Middle frontal gyrus (tissue), 1 donor: ENCODE data around the gene DNAJC17.

ENCODE experiments used
- DNase-seq: peaks from one replicate; pipeline ENCODE4 v3.0.0-alpha.2; 2015; ENCODE audit warnings: low spot score; ENCODE audit errors: extremely low spot score

The DNAJC17 gene

DNA sequence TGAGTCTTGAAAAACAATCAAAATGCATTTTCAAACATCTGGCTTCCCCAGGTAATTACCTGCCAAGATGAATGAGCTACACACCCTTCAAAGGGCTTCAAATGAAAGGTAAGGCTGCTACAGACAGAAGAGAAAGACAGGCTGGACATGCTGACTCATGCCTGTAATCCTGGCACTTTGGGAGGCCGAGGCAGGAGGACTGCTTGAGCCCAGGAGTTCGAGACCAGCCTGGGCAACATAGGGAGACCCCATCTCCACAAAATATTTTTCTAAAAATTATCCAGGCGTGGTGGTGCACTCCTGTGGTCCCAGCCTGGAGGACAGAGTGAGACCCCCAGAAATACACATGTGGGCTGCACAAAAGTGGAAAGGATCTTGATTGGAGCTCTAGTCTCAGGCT lies 14.9 kb downstream of the DNAJC17 start:
- DNase-seq, result no peak

DNA sequence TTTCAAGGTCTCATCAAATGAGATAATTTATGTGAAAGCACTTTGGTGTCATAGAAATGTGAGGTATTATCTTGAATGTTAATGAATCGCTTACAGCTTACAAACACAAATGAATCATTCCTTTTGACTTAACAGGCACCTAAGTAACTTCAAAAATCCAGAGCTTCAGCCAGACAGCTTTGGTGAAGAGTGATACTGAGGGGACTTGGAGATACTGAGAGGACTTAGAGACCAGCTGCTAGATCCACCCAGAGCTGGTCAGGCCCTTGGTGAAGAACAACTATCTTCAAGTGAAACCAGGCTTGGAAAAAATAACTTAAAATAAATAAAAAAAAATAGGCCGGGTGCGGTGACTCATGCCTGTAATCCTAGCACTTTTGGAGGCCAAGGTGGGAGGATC lies 16.6 kb downstream of the DNAJC17 start:
- no peak for DNase-seq

DNA sequence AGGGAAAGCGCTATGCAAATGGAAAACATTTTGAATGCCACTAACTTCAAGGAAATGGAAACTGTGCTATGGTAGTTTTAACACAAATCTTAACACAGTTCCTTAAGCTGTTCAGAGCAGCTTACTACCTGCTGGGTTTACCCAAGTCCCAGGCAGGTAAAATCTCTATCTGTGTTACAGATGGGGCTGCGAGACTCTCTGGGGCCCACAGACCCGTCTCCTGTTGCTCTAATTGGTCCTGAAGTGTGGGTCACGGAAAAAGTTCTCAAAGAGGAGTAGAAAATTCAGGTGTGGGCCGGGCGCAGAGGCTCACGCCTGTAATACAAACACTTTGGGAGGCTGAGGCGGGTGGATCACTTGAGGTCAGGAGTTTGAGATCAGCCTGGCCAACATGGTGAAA lies 17.3 kb downstream of the DNAJC17 start:
- no peak for DNase-seq

DNA sequence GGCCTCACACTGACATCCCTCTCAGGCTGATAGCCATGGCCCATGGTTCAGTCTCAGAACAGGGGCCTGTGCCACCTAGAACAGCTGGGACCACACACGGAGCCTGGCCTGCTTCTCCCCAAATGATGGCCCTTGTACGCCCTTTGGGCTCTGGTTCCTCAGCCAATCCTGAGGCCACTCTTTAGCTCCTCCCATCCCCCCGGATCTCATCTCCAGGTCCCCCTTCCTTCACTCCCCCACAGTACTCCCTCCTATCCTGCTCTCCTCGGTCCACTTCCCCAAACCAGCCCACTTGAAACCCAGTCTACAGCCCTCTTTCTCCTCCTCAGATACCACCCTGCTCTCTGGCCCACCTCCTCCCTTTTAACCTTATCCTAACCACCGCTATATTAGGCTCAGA lies 18.2 kb downstream of the DNAJC17 start:
- DNase-seq, result no peak

DNA sequence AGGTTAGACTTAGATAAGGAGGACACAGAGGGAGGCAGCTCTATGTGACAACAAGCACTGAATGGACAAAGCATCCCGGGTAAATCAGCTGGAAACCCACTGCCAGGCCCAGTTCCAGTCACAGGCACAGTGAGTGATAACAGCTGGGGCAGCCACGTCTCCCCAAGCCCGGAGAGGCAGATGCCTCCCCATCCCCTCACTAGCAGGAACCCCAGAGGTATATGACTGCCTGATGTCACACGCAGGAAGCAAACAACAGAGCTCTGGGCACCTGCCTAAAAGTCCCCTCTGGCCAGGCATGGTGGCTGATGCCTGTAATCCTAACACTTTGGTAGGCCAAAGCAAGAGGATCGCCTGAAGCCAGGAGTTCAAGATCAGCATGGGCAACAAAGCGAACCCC lies 19.3 kb downstream of the DNAJC17 start:
- DNase-seq, result no peak

DNA sequence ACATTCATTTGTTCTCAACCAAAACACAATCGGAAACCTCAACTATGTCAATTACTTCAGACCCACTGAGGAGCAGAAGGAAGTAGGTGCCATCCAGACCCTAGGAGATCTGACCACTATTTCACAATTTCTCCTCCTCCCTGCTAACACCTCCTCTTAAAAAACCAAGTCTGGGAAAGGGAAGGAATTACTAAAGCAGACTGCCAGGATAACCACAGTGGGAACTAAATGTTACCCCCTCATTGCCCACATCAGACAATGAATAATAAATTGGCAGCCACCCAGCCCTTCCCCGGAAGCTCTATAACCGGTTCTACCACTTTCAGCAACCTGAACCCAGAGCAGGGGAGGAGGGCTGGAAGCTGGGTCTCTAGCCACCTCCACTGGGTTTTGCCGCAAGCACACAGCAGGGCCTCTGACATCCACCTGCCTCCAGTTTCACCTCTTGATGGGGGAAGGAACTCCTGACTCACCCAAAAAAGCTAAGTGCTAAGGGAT lies 19.9 kb downstream of the DNAJC17 start:
- DNase-seq, result no peak

DNA sequence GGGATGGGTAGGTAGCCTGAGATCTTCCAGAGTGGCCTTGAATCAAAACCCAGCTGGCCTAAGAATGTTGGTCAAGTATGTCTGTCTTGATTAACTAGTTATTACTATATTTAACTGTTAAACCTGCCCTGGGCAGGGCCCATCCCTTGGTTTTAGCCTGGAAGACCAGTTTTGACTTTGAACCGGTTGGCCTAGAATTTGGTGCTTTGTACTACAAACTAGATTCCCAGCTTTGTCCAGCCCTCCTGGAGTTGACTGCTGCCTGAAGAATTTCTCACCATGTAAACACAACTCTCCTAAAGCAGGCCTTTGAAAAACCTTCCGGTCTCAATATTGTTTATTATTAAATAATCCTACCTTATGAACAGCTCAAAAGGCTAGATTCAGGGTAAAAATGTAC lies 21.5 kb downstream of the DNAJC17 start:
- no peak for DNase-seq

DNA sequence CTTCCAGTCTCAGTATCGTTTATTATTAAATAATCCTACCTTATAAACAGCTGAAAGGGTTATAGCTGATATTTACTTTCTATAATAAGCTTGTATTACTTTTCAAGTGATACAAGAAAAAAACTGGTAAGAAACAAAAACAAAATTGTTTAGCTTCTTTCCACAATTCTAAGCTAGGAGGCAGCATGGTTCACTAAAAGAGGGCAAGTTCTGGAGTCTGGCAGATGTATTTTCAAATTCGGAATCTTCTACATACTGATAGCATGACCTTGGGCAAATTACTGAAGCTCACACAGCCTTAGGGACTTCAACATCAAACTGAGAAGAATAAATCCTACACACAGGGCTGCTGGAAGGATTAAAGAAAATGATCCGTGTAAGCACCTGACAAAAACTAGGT lies 22.1 kb downstream of the DNAJC17 start:
- no peak for DNase-seq

DNA sequence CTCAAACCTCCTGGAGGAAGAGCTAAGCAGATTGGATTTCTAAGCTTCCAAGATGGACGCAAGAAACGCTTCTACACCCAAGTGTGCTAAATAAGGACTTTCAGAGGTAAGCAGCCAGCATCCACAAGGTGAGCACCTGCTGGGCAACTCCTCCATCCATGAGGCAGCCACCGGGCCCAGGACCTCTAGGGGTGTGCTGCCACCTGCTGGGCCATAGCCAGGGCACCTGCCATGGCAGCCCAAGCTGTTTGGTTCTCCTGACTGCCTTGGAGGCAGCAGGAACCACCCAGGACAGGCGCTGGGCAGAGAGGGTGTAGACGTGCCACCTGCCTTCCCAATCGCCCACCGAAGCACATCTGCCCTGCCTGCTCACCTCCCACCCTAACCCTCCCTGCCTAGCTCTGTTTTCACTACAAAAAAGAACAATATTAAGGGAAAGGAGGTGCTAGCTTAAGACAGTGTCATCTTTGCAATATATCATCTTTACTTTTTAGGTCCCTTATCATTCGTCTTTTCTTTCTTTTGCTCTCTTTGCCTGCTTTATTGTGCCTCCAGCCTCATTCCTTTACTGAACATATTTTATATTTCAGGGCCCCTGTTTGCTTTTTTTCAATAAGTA lies 24.6 kb downstream of the DNAJC17 start:
- no peak for DNase-seq

DNA sequence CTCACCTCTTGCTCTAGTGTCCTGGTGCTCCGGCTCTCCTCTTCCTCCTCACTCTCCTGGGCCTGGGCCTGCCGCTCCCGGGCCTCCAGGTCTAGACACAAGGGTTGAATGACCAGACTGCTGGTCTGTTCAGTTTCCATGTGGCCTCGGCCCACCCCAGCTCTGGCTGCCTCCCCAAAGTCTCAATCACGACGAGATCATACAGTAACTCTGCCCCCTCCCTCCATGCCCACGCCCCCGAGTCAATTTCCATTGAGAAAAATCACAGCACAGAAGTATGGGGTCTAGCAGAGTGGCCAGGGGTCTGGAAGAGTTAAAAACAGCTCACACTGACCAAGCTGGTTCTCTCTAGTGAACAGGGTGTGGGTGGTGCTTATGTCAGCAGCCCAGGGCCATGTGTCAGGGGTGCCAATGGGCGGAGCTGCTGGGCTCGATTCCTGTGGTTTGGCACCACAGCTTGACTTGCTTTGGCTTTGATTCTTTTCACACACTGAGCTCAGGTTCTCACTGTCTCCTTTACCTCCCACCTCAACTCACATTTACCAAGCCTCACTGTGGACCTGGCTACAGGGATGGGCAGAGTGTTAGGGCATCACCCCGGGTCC lies 30.6 kb downstream of the DNAJC17 start:
- DNase-seq, result no peak

DNA sequence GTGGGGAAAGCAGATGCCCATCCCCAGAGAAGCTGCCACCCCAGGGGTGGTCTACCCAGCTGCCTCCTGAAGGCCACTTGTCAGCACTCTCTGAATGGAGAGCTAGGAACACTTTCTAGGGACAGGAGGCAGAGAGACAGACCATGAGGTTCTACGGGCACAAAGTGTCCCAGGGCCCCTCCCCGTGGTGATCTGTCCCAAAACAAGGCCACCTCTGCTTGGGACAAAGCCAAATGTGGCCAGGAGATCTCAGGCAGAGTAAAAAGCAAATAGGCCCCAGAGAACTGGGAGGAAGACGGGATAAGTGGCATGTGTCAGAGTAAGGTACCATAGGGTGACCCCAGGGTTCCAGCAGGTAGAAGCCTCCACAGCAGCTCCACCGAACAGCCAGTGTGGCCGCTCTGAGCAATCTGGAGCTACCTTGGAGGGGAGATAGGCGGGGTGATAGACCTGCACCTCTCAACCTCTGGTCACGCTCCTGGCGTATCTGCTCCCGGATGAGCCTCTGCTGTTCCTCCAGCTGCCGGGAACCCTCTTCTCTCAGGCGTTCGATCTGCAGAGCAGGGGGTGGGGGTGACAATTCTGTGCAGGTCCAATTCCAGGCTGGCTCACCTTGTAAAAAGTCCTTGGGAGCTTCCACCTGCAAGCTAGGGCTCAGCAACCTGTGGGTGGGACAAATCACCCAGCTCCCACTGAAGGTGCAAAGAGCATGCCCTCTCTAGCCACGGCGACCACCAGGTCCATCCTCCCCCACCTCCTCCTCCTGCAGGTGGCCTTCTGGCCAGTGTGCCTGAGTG lies 31.3 kb downstream of the DNAJC17 start:
- DNase-seq, result no peak

DNA sequence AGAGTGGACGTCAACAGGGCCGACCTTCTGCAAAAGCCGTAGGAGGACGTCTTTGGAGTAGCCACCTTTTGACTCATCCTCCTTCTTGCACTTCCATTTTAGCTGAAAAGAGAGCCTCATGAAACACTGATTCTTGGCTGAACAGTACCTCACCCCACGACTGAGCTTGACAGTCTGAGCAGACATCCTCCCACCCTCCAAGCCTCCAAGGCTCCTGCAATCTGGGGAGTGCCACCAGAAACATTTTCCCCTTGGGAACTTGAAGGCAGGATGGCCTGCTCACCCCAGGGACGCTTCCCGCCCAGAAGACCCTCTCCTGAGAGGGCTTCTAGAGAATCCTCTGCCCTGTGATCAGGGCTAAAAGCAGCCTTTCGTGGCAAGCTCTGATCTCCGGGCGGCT lies 32.3 kb downstream of the DNAJC17 start:
- DNase-seq, result no peak

DNA sequence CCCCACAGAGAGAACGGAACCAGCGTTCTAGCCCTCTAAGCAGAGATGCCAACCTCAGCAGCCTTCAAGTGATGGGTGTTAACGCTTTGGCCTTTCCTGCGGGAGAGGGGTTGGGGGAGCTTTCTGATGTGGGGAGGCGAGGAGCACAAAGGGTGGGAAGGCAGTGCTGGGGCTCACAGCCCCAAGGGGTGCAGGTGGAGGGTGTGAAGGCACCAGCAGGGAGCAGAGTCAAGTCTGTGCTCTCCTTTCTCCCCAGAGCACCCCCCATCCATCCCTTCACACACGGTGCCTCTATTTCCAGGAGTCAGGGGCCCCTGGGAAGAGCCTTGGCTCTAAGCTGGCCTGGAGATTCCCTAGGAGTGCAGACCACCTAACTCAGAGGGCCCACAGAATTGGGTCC lies 33.4 kb downstream of the DNAJC17 start:
- DNase-seq, result no peak

DNA sequence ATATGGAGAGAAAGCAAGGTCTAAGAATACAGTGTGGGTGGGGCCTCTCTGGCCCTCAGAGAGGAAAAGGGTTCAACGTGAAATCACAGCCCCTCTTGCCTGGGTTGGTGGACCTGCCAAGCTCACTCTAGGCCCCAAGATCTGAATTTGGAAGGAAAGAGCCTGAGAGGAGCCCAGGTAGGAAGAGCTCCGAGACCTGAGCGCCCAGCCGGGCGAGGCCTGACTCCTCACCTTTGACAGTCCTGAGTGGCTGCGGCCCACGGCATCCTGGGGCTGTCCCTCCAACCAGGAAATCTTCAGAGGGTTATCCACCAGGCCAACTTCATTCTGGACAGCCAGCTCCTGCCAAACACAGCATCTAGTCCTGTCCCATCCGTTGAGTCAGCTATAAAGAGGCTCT lies 33.8 kb downstream of the DNAJC17 start:
- no peak for DNase-seq

DNA sequence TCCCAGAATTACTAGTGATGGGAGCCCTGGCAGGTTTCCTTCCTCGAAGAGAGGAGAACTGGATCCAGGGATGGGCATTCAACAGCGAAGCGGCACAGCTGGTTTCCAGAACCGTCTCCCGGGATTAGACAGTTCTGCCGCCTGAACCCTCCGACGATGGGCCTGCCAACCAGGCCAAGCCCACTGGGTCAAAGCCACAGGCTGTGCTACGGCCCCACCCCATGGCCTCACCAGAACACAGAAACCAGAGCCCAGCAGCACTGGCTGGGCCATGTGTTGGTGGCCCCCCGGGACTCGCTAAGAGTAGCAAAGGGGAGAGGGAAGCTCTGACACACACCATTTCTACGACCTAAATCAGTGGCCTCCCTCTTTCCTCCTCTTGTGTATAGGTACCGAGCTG lies 35.3 kb downstream of the DNAJC17 start:
- no peak for DNase-seq

DNA sequence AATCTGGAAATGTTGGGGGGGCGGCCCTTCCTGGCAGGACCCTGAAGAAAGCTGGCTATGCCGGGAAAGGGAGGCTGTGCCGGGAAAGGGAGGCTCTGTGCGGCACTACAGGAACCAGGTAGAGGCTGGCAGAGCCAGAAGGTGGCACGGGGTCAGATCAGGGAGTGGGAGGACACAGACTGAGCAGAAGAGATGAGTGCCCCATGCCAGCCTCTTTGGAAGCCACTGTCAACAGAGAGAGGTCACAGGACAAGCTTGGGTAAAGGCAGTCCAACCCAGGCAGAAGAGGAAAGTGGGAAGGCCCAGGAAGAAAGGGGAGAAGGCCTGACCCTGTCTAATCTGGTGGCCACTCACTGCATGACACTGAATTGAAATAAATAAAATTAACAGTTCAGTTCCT lies 36.0 kb downstream of the DNAJC17 start:
- no peak for DNase-seq

DNA sequence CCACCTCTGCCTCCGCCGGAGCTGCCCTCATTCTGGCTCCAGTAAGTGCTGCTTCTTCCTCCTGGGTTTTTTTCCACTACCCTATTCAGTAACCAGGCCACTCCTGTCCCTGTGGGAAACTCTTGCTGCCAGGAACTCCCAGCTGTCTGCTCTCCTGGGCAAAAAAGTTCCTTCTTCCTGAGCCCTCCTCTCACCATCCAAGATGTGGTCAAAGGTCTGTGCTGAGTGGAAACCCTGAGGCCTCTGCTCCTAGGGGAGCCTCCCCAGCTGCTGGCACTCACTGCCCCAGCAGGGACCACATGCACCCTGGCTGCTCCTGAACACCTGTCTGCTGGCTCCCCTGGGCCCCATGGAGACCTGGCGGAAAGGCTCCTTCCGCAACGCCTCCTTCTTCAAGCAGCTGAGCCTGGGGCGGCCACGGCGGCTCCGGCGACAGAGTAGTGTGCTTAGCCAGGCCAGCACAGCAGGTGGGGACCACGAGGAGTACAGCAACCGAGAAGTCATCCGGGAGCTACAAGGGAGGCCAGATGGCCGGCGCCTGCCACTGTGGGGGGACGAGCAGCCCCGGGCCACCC lies 37.0 kb downstream of the DNAJC17 start:
- no peak for DNase-seq

DNA sequence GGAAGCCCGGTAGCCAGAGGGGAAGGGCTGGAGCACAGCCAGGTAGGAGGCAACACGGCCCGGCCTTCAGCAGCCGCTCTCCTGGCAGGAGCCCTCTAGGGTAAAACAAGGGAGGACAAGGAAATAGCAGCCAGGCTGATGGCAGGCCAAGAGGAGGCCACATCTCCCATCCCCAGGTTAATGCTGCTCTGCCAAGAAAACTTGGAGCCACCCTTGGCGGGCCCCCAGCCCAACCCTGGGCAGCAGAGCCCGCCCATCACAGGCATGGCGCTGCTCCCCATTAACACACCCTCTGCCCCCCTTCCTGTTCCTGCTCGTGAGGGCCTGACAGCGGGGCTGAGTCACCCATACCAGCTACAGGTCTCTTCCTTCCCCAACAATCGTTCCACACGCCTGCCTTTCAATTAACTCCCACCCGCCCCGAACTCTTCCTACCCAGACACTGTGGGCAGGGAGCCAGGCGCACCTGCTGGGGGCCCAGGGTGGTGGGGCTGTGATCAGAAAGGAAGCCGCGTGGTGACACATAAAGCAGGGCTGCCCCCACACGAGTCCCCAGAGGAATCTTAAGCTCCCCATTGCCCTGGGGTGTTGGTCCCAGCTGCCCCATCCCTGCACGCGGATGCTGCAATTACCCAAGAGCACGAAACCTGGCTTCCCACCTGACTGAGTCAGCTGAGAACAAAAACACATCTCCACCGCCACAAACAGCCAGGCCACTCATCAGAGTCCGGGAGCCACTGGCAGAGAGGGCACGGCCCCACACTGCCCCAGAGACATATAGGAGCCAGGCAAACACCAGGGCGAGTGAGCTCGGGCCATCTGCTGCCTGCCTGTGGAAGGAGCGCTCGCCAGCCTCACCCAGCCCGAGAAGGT lies 37.8 kb downstream of the DNAJC17 start, which contains the start of gene C15orf62:
Gene C15orf62 (plus strand): TSS at position 707 of the 873 bp plus-strand sequence. CDS start 516 bp downstream, outside the sequence.
- no peak for DNase-seq

DNA sequence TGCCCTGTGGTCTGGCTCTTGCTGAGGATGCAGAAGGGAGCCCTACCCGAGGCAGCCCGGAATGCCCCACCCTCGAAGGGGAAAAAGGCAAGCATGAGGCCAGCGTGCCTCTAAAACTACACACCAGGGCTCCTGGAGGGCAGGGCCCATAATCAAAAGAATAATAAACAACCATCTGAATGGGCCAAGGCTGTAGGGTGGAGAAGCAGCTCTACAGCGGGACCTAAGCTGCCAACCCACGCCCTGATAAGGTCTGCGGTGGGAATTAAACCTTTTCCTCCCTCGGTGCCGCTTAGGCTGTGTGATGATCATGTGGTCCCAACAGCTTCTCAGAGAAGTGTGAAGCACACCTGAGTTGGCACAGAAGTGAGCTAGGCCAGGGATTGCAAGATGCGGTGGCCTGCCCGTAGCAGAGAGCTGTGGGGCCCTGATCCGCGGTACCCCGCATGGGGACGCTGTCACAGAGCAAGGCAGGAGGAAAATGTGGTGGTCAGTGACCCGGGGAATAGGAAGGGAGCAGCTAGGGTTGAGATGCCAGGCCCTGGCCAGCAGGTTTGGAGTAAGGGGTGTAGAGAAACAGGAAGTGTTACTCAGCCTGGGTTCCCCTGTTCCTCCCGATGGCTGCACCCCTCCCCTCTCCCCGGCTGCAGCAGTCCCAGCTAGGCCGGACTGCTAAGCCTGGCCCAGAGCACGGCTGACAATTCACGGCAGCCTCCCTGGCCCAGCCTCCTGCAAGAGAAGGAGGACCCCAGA lies 38.6 kb downstream of the DNAJC17 start:
- no peak for DNase-seq

DNA sequence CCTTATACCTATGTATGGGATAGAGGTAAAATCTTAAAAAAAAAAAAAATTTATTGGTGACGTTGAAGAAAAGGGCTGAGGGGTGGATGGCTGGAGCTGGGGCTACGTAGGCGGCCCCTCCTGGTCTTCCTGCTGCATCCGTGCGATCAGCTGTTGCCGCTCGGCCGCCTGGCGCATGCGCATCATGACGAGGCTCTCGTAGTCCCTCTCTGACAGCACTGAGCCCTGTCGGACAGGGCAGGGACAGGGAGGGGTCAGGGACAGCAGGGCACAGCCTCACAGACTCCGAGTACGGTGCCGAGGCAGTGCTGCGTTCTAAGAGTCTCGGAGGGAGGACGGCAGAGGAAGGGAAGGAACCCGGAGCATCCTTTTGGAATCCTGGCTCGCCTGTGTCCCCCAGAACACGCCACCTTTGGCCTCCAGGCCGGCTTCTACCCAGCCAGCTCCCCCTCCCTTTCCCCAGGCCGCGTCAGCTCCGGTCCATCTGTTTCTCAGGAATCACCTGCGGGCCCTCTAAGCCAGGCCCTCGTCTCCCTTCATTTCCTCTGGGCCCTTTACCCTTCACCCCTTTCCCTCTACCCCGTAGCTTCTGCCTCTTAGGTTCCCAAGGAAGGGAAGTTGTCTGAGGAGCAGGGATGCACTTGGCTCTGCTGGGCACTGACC lies 39.3 kb downstream of the DNAJC17 start:
- no peak for DNase-seq
